GM21723 (cell line): ENCODE data around the gene TRABD2B.

Experiments used
- ATAC-seq: cut with Tn5 transposase; IDR thresholded peaks from one replicate; pipeline ENCODE4 v1.9.1; 2021; ENCODE audit warnings: mild to moderate bottlenecking, moderate library complexity; ENCODE audit not compliant: unreplicated experiment

Gene TRABD2B

DNA sequence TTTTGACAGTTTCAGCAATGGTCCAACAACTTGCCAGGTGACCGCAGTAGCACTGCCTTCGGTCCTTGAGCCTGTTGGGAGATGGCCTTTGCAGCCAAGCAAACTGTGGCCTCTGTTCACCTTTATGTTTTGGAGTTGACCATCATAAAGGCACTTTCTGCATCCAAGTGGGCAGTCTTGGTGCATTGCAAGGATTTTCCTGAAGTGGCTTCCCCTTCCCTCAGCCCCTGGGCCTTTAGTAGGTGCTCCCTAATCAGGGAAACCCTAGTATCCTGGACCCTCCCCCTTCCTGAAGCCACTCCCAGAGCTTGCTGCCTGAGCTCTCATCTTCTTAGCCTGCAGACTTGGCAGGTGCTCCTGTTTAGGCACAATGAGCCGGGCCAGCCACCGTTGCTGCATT is 140.2 kb downstream of the TRABD2B start:
- ATAC-seq = no peak

DNA sequence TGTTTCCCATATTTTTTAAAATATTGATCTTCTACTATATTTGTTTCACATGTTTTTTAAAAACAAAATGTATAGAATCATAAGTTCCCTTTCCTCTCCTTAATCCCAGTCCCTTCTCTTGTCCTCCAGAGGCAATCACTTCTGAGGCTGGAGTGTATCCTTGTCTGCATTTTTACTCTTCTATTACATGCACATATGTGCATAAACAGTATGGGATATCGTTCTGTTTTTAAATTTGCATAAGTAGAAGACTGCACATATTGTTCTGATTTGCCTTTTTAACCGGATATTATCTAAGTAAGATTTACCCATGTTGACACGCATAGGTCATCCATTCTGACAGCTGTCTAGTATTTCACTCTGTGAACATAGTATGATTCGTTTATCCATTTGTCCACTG is 142.0 kb downstream of the TRABD2B start:
- no peak for ATAC-seq

DNA sequence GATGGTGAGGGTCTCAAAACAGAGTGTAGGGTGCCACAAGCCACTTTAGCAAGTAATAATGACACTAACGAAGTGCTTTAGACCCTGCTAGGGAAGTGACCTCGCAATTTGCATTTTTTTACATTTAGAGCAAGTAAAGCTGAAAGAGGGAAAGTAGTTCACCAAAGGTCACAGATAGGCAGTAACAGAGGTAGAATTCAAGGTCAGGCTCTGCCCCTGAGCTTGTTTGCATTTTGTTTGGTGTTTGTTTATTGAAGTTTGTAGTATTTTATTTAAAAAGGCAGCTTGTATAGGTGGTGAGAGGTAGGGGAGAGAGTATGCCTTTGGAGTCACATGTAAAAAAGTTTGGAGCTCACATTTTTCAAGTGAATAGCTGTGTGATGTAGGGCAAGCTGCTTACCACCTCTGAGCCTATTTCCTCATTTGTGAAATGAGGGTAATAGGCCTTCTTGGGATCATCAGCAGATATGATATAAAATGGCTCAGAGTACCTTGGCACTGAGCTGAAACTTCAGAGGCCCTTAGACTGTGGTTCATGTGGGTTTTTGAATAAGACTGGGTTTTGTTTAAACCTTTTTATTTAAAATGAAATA is 142.5 kb downstream of the TRABD2B start:
- no peak for ATAC-seq

DNA sequence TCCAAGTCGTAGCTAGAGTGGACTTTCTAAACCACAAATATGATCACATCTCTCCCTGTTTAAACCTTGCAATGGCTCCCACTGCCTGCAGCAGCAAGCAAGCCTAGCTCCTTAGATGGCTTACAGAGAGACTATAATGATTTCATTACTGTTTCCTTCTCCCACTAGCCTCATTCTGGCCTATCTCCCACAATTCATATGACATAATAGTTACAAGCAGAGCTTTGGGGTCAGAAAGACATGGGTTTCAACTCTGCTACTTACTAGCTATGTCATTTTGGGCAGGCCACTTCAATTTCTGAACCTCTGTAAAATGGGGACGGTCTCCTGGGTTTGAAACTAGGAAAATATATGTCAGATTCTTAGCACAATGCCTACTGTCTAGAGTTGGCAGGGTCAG is 143.3 kb downstream of the TRABD2B start:
- no peak for ATAC-seq

DNA sequence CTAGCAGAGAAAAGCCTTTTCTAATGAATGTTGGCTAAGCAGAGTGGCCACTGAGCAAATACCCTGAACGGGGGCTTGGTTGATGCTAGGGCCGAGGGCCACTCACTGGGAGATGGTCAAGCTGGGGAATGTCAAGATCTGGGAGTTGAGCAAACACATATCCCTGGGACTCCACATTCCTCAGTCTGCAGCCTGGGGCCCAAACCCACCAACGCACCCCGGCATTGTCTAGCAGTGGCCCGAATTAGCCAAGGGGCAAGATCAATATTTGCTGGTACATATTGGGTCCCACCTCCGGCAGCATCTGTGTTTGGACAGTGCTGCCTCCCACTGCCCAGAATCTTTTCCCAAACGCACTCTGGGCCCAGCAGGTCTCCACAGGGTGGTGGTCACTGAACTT is 144.1 kb downstream of the TRABD2B start:
- no peak for ATAC-seq

DNA sequence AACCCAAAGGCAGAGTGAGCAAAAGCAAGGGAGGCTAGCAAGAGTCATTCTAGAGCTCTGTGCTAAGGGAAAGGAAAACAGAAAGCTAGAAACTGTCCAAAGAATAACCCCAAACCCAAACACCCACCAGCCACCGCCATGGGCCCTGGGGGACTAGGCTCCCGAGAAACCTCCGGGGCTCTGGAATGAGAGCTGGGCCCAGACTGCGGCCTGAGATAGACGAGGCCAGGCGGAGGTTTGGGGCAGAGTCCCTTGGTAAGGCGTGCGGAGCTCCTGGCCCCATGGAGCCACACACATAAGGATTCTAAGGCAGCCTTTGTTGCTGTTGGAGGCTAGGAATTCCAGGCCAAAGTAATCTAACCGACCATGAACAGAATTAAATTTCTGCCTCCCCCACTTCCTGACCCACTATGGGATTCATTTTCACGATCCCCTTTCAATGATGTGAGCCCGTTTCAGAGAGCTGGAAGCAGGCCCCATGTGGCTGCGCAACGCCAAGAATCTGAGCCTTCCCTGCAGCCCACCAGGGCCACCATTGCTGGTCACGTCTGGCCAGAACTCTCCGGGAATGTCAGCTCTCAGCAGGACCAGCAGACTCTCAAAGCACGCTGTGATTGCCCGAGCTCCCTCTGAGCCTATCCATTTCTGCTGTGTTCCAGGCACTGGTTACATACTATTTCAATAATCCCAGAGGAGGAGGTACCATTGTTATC is 145.0 kb downstream of the TRABD2B start:
- ATAC-seq = no peak

DNA sequence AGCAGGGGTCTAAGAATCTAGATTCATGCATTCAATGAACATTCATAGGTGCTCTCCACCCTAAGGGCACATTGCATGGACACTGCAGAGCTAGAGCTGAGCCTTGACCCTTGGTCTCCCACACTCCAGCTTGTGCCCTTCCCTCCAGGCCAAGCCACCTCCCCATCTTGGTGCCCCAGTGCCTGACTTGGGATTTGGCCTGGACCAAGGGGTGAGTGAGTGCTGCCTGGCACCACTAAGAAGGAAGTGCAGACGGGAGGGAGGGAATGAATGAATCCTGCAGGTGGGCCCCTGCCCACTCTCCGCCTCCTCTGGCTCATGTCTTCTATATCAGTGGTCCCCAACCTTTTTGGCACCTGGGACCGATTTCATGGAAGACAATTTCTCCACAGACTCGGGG is 146.7 kb downstream of the TRABD2B start:
- no peak for ATAC-seq

DNA sequence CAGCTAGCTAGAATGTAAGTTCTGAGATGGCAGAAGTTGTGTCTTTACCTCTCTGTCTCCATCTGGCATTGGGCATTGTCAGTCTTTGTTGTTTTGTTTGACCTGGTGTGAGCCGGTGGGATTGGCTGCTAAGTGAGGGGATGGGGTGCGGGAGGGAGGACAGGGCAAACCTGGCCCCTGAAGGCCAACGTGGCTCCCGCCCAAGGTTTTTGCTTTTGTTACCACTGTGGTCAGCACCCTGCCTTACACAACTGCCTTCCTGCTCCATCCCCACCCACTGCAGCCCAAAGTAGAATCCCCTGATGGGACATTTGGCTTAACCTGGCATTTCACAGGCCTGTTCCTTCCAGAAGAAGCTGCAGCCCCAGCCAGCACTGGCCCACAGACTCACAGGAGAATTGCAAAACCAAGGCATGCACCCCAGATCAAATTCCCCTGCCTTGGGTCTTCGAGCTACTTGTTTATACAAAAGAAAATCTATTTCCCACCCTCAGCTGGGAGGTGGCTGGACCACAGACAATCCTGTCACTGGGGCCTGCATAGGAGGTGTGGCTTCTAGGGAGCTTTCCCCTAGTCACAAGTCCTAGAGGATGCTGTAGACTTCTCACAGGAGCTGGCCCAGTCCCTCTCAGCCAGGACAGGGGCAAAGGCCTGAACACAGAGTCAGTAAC is 147.5 kb downstream of the TRABD2B start:
- no peak for ATAC-seq

DNA sequence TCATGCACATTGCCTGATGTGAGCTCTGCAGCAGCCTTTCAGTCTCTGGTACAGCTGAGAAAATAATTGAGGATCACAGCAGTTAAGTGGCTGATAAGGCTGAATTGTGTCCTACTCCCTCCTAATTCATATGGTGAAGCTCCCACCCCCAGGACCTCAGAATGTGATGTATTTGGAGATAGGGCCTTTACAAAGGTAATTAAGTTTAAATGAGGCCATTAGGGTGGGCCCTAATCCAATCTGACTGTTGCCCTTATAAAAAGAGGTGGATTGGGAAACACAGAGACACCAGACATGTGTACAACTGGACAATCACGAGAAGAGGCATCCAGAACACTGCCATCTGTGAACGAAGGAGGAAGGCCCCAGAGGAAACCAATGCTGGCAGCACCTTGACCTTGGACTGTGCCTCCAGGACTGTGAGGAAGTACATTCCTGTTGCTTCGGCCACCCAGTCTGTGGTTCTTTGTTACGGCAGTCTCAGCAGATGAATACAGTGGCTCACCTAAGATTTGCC is 148.1 kb downstream of the TRABD2B start:
- no peak for ATAC-seq

DNA sequence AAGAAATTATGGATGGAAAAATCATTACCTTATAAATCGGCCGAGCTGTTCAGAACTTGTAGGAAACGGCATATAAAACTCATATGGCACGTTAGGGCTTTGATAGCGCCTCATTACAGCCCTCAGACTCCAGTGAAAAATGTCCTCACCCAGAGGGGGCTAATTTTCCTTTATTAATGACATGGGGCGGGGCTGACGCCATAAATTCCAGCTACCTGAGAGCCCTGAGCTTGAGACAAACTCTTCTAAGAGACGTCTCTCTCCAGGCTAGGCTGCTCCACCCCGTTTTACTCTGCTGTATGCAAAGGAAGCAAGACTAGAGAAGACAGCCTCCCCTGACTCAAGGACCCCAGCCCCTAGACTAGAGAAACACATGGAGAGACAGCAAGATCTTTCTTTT is 149.4 kb downstream of the TRABD2B start:
- no peak for ATAC-seq

DNA sequence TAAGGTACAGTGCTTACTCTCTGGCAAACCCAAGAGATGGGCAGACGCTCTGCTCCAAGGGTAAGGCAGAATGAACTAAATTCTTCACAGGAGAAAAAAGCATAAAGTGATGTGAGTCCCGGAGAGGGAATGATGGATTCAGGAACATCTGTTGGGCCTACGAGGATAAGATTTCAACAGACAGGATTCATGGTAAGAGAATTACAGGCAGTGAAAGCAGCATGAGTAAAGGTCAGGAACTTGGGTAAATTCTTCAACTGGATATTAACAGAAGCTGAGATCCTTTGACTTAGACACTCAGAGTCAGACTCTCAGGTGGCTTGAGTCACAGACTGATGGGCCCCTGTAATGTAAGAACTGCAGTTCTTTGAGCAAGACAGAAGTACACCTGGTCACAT is 152.6 kb downstream of the TRABD2B start:
- ATAC-seq = no peak

DNA sequence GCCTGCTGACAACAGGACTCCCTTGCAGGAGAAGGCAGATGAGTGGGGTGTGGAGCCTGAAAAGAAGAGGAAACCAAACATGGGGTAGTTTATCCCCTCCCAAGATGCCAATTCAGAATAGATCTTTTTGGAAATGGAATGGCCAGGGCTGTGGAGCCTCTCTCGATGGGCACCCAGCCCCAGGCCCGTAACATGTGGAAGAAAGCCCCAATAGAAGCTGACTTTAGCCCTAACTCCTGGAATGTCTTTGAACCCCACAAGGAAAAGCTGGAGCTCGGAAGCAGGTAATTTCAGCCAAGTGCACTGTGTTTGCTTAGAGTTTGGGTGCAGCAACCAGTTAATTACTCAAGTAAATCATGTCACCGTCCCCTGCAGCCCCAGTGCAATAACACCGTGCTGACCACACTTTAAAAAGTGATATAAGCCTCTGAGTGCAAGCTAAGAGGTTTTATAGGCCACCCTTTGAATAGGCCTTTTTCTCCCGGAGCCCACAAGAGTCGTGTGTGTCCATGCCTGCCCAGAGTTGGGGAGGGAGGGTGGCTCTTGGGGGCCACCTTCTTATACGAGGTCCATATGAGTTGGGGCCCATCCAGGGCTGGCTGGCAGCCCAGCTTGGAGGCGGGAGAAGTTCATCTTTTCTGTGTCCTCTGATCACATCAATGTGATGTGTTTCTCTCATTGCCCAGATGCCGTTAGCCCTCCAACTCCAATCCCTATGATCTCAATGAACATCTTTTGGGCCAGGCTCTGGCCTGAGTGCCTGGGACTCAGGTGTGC is 153.2 kb downstream of the TRABD2B start:
- ATAC-seq = no peak

DNA sequence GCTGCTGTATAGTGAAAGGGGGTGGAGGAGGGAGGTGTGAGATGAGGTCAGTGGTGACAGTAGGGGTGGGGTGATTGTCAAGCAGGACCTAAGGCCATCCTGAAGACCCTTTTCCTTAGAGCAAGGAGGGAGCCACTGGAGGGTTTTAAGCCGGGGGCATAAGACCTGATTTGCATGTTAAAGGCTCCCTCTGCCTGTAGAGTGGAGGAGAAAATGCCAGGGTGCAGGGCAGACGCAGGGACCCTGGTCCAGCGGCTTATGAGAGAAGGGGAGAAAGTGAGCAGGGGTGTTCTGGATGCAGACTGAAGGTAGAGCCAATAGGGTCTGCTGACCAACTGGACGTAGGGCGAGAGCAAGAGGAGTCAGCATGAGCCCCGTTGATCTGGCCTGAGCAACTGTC is 154.1 kb downstream of the TRABD2B start:
- no peak for ATAC-seq

DNA sequence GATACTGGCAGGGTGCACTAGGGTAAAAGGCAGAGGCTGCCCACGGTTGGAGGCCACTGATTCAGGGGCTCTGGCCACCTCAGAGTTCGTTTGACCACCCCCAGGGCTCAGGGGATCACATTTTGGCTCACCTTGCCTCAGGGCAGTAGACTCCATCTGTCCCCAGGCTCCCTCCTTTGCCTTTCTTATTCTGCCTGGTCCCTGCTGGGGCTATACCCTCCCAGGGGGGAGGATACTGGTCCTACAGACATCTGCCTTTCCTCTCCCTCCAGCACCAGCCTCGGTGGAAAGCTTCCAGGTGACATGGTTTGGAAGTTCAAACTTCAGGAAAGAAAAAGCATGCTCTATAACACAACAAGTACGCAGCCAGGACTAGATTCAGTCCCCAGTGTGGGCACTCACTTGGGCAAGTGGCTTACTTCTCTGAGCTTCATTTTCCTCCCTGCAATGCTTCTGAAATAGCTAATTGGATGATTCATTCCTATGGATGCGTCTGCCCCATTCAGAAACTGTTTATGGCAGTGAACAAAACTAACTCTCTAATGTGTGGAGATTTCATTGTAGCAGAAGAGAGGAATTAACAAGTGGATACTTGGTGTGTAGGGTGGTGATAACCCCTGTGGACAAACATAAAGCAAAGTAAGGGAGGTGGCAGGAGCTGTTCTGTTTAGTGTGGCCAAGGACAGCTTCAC is 154.8 kb downstream of the TRABD2B start:
- ATAC-seq = no peak

DNA sequence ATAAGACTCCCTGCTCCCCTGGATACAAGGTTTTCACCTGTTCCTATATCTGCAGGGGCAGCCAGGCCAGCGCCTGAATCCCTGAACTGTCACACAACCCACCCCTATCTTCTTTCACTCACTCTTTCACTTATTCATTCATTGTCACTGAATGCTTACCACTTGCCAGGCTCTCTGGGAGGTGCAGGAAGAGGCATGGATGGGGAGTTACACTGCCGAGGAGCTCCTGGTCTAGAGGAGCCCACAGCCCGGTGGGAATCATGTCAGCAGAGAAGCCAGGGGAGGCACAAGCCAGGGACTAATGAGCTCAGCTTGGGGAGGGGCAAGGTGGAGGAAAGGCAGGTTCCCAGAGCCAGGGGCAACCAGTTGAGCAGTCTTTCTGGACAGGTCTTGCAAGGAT is 155.8 kb downstream of the TRABD2B start:
- ATAC-seq = no peak

DNA sequence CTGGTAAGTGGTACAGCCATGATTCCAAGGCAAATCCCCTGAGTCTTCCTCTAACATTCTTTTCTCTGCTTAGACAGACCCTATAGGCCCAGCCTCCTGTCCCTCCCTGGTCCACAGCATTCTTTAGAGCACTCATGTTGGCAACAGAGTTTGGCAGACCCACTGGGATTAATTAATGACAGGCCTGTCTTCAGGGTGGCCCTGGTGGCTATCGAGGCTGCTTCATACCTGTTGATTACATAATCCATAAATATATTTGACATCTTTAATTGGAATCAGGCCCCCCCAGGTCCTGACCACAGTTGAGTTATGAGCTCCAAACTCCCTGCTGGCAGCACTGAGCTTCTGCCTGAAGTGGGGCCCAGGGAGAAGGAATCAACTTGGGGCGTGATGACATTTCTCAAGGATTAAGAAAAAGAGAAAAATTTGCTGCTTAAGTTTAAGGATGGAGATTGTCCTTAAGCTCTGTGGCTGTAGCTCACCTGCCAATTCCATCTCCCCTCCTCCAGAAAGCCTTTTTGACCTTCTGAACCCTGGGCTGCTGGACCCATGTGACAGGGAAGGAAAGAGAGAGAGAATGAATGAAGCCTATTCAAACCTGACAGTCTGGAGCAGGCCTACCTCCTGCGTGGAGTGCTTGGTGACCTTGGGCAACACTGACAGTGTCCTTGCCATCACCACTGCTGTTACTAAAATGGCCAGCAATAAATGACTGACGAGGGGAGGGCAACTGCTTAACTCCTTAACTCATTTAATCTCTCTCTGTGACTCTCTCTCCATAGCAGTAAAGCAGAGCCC is 156.6 kb downstream of the TRABD2B start:
- ATAC-seq = no peak

DNA sequence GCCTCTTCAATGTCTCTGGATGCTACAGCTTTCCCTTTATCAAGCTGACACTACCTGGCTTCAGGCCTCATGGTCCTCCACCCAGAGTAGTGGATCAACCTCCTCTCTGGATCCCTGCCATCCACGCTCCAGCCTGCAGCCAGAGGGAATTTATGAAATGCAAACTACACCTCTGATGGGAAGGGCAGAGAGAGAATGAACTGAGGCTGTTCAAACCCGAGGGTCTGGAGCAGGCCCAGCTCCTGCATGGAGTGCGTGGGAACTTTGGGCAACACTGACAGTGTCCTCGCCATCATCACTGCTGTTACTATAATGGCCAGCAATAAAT is 157.8 kb downstream of the TRABD2B start:
- ATAC-seq = no peak

DNA sequence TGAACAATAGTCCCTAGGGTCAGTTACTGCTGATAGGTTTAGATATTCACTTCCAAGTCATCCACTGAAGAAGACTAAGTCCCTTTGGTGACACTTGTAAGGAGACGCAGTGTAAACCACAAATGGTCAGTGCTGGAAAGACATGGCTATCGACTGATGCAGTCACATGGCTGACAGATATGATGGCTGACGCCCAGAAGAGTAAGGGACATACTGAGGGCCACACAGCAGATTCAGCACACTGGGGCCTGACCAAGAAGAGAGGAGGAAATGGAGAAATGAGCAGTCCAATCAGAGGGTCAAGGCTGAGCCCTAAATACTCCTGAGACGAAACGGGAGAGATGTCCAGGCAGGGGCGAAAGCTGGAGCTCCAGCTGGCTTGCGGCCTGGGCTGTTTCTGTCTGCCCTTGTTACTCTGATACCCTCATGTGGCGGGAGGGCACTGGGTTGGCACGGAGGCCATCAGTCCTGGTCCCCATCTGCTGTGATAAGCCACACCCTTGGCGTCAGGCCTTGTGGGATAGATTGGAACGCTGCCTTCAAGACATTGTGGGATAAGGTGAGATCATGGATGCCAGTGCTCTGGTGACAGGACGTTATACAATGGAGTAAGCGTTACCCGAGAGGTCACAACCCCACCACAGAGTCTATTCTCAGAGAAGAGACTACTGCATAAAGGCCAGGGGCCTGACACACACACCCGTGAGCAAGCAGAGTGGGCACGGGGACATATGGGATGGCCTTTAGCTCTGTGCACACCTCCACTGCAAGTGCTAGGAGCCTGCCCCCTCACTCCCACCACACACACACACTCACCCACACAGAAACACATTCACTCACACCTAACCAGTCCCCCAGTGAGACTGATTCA is 158.4 kb downstream of the TRABD2B start:
- ATAC-seq = no peak

DNA sequence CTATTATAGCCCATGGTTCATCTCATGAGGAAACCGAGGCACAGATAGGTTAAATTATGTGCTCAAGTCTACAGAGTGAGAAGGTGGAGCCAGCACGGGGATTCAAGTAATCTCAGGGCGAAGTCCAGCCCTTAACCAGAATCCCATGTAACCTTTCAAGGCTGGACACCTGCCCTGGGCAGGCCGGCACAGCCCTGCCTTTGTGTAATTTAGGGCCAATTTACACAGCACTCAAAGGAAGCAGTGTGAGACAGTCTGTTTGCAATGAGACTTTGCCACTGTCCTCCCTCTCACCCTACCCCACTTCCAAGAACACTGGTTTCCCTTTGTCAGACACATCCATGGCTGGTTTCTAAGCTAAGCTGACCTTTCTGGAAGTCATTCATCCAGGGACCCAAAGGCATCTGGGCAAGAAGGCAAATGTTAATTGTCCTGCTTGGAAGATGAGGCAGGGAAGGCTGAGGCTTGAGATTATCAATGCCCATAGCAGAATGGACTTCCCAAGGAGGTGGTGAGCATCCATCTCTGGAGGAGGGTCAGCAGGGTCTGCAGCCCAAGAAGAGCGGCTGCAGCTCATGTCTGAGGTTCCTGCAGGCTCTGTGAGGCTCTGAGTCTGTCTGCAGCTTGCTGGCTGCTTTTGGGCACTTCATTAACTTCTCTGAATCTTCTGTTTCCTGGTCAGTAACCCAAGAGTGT is 159.2 kb downstream of the TRABD2B start:
- no peak for ATAC-seq
